ENCODE results near the gene RDX.
"Not testable (repeated sequence)": the region's sequence is repeated elsewhere in the genome, so short reads cannot be mapped to it uniquely, and the experiment has no call there.

GRCh38 chr11:110280595-110280994 is 15.8 kb downstream of the RDX start:
- TF ChIP-seq CTCF (conservative IDR thresholded peaks at IDR 0.05; ENCODE audit: low read length); EZH2phosphoT487 (IDR thresholded peaks at IDR 0.05; ENCODE audit: borderline replicate concordance): not testable (repeated sequence)
